ENCODE results near the gene NRSN2. TPM values are rescaled to one million over a fixed set of nuclear protein-coding genes. Genes with fewer than 3 reads are reported as not detected.
A peak's percentile ranks its signal among the peaks of the same experiment; 100 is the strongest.

The NRSN2 gene
- total RNA-seq, 1 experiment from 2014 or later, result 22.7 TPM

DNA sequence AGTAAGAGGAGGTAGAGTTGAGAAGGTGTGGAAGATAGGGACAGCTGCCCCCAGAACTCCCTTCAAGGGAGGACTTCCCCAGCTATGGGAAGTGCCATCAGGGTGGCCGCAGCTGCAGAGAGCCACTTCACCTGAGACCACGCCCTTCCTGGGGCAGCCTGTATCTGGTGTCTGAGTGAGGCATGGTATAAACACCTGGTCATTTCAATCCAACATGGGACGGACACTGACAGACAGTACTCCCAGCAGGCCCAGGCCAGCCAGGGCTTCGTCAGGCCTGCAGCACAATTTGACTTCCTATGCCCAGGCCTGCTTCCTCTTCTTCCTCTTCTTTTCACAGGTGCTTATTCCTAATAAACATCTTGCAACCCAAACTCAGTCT lies 17.1 kb upstream of the NRSN2 start:
- H3K27me3 ChIP-seq (ENCODE audit: insufficient read depth, low read length), result peaks cover 6% of the 10 kb centered on the region; the same call in 1 of the 2 replicates
- no peak overlapping the region for H2AFZ ChIP-seq (ENCODE audit: low read length)
- no peak overlapping the region for H2AK5ac ChIP-seq (ENCODE audit: insufficient read length, low read length)
- WGBS (ENCODE audit: extremely low coverage, insufficient read length, low lambda C conversion rate), result no CpG with 5 or more reads among the region's 4 CpGs
- peaks cover 2% of the 10 kb centered on the region; the same call in 1 of the 2 replicates for H3K4me1 ChIP-seq (ENCODE audit: insufficient read depth, low read length)
- peaks cover 16 to 22% (median 21%) of the 10 kb centered on the region in 3 experiments; a peak in 6 of 7 replicates for H3K36me3 Mint-ChIP-seq (ENCODE audit: insufficient read depth in 1 of 3, low read depth in 3 of 3)
- H3K9ac ChIP-seq (ENCODE audit: extremely low read depth, insufficient read length, low read length), result no peak overlapping the region
- H3K4me2 ChIP-seq (ENCODE audit: insufficient read depth, insufficient read length, low read length), result no peak overlapping the region
- H3K27ac Mint-ChIP-seq, result peak overlapping the region in 1 of 3 experiments; percentile 91; a peak in 2 of 7 replicates
- no peak for DNase-seq
- H3K4ac ChIP-seq (ENCODE audit: low read depth, low read length), result no peak overlapping the region
- no peak overlapping the region for H3T11ph ChIP-seq (ENCODE audit: low read length)
- peaks cover 9% of the 10 kb centered on the region; the same call in 1 of the 2 replicates for H3K79me2 ChIP-seq (ENCODE audit: insufficient read depth, low read length)
- H2BK20ac ChIP-seq (ENCODE audit: low read depth, low read length, poor library complexity, severe bottlenecking), result no peak overlapping the region
- H2BK120ac ChIP-seq (ENCODE audit: low read depth, low read length, poor library complexity, severe bottlenecking), result no peak overlapping the region
- H3K9me3 Mint-ChIP-seq, result peaks cover 0 to 2% of the 10 kb centered on the region in 2 experiments; a peak in 1 of 5 replicates
- no peak overlapping the region for H3K27ac ChIP-seq (ENCODE audit: insufficient read length, low read depth, low read length)
- H3K18ac ChIP-seq (ENCODE audit: insufficient read length, low read depth, low read length), result no peak overlapping the region
- H3K23ac ChIP-seq (ENCODE audit: insufficient read length, low read depth, low read length), result no peak overlapping the region
- peaks cover 8% of the 10 kb centered on the region for H3K23me2 ChIP-seq (ENCODE audit: insufficient read length, low read depth, low read length, poor library complexity, severe bottlenecking)
- H3K9me3 ChIP-seq (ENCODE audit: control insufficient read depth, low read depth, low read length), result no peaks in the 10 kb centered on the region
- no peak overlapping the region for H3K14ac ChIP-seq (ENCODE audit: insufficient read depth, low read length)
- peaks cover 23% of the 10 kb centered on the region for H3K27me3 Mint-ChIP-seq (ENCODE audit: low read depth)
- no peak overlapping the region for H2BK12ac ChIP-seq (ENCODE audit: insufficient read length, low read depth, low read length)
- peak overlapping the region; percentile 19 to 53; a peak in 3 of 5 replicates for H3K4me3 Mint-ChIP-seq
- H2BK15ac ChIP-seq (ENCODE audit: low read depth, low read length), result no peak overlapping the region
- no peak overlapping the region for H4K5ac ChIP-seq (ENCODE audit: insufficient read length, low read depth, low read length)
- no peak overlapping the region for H2BK5ac ChIP-seq (ENCODE audit: insufficient read length, low read length)
- H3K79me1 ChIP-seq (ENCODE audit: insufficient read depth, low read depth, low read length, poor library complexity, severe bottlenecking), result no peaks in the 10 kb centered on the region
- peaks cover 29 to 32% of the 10 kb centered on the region in 2 experiments for H3K4me1 Mint-ChIP-seq
- peaks cover 2% of the 10 kb centered on the region for H4K20me1 ChIP-seq (ENCODE audit: control insufficient read depth, insufficient read depth, insufficient read length)
- no peak overlapping the region for H4K8ac ChIP-seq (replicated peaks; ENCODE audit: insufficient read length, low read depth, low read length)
- H4K91ac ChIP-seq (ENCODE audit: insufficient read length, low read depth, low read length), result no peak overlapping the region
- no peak overlapping the region for H3K56ac ChIP-seq (ENCODE audit: insufficient read length, low read depth, low read length)
- no peak for TF ChIP-seq CTCF (conservative IDR thresholded peaks at IDR 0.05)
